ENCODE data around the gene NBPF3.
A peak's percentile ranks its signal among the peaks of the same experiment; 100 is the strongest.
"Not testable (repeated sequence)": the region's sequence is repeated elsewhere in the genome, so short reads cannot be mapped to it uniquely, and the experiment has no call there.

The NBPF3 gene

DNA sequence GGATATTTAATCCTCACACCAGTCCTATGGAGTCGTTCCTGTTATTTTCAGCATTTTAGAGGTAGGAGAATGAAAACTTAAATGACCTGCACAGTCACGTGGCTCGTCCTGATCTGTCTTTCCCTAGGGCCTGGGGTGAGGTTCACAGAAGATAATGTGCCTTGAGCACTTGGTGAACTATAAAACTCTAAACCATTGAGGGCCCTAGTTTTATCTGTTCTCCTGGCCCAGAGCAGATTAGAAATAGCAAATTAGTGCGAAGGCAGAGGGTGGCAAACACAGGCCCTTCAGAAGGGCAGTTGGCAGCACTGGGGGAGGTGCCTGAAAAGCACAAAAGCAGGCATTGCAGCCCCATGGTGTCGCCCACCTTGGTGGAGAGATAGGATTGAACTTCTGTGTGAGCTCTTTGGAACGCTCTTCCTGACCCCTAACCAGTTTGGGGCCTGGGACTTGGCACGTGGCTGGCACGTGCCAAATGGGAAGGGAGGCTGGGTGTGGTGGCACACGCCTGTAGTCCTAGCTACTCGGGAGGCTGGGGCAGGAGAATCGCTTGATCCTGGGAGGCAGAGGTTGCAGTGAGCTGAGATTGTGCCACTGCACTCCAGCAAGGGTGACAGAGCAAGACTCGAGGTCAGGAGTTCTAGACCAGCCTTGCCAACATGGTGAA is 1.2 kb upstream of the NBPF3 start:
- DNase-seq (ENCODE audit: low read depth in 2 of 3, low spot score in 2 of 3): not testable (repeated sequence)

- no peak for DNase-seq (ENCODE audit: low read depth in 2 of 3, low spot score in 2 of 3)
These were observed 604 bp upstream of the NBPF3 start for GRCh38 chr1:21439345-21439720.

GRCh38 chr1:21440630-21441125 is 741 bp downstream of the NBPF3 start:
- DNase-seq (ENCODE audit: low read depth in 2 of 3, low spot score in 2 of 3): peak in 2 of 3 experiments; percentile 7 to 23

- not testable (repeated sequence) for DNase-seq (ENCODE audit: low read depth in 2 of 3, low spot score in 2 of 3)
These were observed 6.7 kb downstream of the NBPF3 start for GRCh38 chr1:21446647-21447046.

- no peak for DNase-seq (ENCODE audit: low read depth in 2 of 3, low spot score in 2 of 3)
These were observed 7.4 kb downstream of the NBPF3 start for GRCh38 chr1:21447311-21447710.

DNA sequence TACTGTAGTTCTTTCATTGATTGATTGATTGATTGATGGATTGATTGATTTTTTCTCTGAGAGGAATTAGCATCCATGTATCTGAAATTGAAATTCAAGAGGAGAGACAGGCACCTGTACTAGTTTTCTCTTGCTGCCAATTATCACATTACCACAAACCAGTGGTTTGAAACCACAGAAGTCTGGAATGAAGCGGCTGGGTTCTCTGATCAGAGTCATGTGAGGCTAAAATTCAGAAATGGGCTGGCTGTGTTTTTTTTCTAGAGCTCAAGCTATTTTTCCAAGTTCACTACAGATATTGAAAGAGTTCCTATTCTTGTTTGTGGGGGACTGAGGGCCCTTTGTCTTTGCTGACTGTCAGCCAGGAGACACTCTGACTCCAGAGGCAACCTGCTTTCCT is 10.0 kb downstream of the NBPF3 start:
- no peak for DNase-seq (ENCODE audit: low read depth in 2 of 3, low spot score in 2 of 3)

DNA sequence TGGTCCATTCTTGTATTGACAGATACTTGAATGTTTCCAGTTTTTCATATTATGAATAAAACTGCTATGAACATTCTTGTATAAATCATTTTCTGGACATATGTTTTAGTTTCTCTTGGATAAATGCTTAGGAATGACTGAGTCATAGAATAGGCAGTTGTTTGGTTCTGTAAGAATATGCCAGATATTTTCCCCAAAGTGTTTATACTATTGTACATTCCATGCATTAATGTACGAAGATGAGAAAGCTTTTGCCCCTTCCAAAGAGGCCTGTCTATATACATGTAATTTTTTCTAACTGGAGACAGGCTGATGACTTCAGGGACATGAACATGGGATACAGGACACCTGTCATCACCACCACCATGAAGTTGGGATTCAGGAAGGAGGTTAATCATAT is 11.3 kb downstream of the NBPF3 start:
- no peak for DNase-seq (ENCODE audit: low read depth in 2 of 3, low spot score in 2 of 3)

- no peak for DNase-seq (ENCODE audit: low read depth in 2 of 3, low spot score in 2 of 3)
These were observed 12.1 kb downstream of the NBPF3 start for GRCh38 chr1:21451981-21452411.

- not testable (repeated sequence) for DNase-seq (ENCODE audit: low read depth in 2 of 3, low spot score in 2 of 3)
These were observed 14.2 kb downstream of the NBPF3 start for GRCh38 chr1:21453964-21454614.

DNA sequence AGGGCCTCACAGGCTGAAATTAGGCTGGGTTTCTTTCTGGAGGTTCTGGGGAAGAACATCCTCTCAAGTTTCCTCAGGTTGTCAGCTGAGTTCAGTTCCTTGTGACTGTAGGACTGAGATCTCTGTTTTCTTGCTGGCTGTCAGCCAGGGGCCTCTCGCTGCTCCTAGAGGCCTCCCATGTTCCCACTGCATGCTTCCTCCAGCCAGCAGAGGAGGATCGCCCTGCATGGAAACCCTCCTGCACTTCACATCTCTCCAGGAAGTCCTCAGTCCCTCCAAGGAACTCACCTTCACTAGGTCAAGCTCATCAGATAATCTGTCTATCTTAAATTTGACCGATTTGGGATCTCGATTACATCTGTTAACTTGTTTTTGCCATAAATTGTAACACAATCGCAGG is 15.0 kb downstream of the NBPF3 start:
- DNase-seq (ENCODE audit: low read depth in 2 of 3, low spot score in 2 of 3): not testable (repeated sequence)

- DNase-seq (ENCODE audit: low read depth in 2 of 3, low spot score in 2 of 3): no peak
These were observed 17.7 kb downstream of the NBPF3 start for GRCh38 chr1:21457654-21458053.

- not testable (repeated sequence) for DNase-seq (ENCODE audit: low read depth in 2 of 3, low spot score in 2 of 3)
These were observed 25.2 kb downstream of the NBPF3 start for GRCh38 chr1:21465127-21465526.

GRCh38 chr1:21467946-21468345 is 28.0 kb downstream of the NBPF3 start:
- not testable (repeated sequence) for DNase-seq (ENCODE audit: low read depth in 2 of 3, low spot score in 2 of 3)

GRCh38 chr1:21468599-21468998 is 28.7 kb downstream of the NBPF3 start:
- DNase-seq (ENCODE audit: low read depth in 2 of 3, low spot score in 2 of 3): no peak

- DNase-seq (ENCODE audit: low read depth in 2 of 3, low spot score in 2 of 3): no peak
These were observed 29.6 kb downstream of the NBPF3 start for GRCh38 chr1:21469581-21469980.

DNA sequence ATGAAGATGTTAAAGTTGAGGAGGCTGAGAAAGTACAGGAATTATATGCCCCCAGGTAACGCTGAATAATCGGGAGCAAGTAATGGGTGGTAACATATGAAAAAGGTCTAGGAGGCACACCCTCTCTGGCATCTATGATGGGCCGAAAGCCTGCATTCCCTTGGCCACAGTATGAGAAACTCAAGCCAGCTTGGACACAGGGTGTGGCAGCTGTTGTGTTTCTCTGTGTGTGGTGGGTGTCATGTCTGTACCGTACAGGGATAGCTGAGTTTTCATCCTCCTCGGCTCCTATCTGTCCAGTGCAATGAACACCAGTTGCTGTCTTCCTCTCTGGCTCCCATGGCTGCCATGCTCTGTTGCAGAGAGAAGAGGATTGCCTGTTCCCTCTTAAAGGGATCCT is 32.9 kb downstream of the NBPF3 start:
- DNase-seq (ENCODE audit: low read depth in 2 of 3, low spot score in 2 of 3): no peak

DNA sequence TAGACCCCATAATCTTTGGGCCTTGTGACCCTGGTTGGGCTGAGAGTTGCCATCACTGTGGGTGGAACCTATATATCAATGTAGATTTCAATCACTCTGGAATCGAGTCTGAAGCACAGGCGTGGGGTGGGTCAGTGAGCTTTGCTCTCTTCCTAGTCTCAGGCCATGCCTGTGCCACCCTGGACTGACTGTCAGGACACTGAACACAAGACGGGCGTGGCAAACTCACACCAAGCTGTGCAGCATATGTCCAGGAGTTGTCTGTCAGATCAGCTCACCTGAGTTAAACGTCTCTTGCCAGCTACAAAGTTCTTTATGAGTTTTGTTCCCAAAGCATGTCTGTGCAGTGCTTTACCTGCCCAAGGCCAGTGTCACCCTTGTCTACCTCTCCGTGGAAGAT is 38.4 kb downstream of the NBPF3 start:
- no peak for DNase-seq (ENCODE audit: low read depth in 2 of 3, low spot score in 2 of 3)

DNA sequence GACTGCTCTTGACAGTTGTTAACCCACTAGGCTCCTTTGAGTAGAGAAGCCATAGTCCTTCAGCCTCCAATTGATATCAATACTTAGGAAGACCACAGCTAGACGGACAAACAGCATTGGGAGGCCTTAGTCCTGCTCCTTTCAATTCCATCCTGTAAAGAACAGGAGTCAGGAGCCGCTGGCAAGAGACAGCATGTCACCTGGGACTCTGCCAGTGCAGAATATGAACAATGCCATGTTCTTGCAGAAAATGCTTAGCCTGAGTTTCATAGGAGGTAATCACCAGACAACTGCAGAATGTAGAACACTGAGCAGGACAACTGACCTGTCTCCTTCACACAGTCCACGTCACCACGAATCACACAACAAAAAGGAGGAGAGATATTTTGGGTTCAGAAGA is 43.9 kb downstream of the NBPF3 start:
- not testable (repeated sequence) for DNase-seq (ENCODE audit: low read depth in 2 of 3, low spot score in 2 of 3)

DNA sequence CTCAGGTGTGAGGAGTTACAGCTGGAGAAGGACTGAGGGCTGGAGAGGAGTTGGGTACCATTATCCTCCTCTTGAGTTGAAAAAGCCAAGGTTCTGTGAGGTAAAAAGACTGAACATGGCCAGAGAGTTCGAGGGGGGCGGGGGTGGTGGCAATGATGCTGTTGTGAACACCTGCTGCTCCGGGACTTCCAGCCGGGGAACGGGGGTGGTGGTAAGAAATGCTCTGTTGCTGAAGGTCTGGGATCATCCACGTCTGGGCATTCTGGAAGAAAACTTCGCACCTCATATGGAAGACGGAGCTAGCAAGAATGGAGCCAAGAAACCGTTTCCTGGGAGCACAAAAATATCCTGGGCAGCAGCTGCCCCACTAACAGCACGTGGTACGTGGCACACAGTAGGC is 49.2 kb downstream of the NBPF3 start:
- no peak for DNase-seq (ENCODE audit: low read depth in 2 of 3, low spot score in 2 of 3)

- DNase-seq (ENCODE audit: low read depth in 2 of 3, low spot score in 2 of 3): peak in 1 of 3 experiments; percentile 6
These were observed 51.0 kb downstream of the NBPF3 start for GRCh38 chr1:21490774-21491487.

DNA sequence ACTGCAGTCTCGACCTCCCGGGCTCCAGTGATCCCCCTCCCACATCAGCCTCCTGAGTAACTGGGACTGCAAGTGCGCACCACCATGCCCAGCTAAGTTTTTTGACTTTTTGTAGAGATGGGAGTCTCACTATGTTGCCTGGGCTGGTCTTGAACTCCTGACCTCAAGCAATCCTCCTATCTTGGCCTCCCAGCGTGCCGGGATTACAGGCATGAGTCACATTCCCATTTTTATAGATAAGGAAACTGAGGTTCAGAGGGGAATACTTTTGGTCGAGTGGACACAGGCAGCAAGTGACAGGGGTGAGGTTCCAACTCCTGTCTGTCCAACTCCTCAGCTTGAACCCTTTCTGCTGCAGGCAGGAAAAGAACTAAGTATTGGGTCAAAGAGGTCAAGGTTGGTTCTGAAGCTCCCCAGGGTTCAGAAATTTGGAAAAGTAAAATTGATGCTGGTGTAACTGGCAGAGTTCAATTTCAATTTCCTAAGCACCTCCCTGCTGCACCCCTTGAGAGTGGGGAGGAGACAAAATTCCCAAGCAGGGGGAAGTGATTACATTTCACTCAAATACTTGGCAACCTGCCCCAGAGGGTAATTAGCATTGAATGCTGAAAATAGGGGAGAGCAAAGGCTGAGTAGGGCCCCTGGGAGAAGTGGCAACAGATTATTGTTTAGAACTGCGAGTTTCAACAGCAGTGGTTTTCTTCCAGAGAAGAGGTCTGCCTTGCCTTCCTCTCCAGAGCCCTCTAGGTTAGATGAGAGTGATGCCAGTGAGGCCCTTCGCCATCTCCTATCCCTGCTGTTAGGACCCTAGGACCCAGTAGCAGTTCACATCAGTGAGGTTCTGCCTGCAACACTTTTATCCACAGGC is 51.8 kb downstream of the NBPF3 start:
- no peak for DNase-seq (ENCODE audit: low read depth in 2 of 3, low spot score in 2 of 3)

Measured in activated CD8-positive, alpha-beta memory T cell treated with anti-CD3 and anti-CD28 coated beads for 48 hours (primary cell).